H1 (cell line): ENCODE results near the gene ROR1. TPM values are rescaled to one million over a fixed set of nuclear protein-coding genes. Genes with fewer than 3 reads are reported as not detected.

Source experiments
- CBX8 ChIP-seq: fragments of 300-800, 300-1000 bp; sonication (generic); IDR thresholded peaks from 2 replicates; pipeline ENCODE4 v1.7.1; 2016; ENCODE audit warnings: low read depth, low read length, borderline replicate concordance
- CTBP2 ChIP-seq: IDR thresholded peaks from 2 replicates; pipeline ENCODE4 v1.7.0; 2011; ENCODE audit warnings: borderline replicate concordance, mild to moderate bottlenecking, moderate library complexity, mixed read lengths, low read length; ENCODE audit not compliant: insufficient read depth, insufficient read length
- EGR1 ChIP-seq: IDR thresholded peaks from 2 replicates; pipeline ENCODE4 v1.6.1; 2011; ENCODE audit warnings: low read depth, low read length, borderline replicate concordance
- JUN ChIP-seq: IDR thresholded peaks from 2 replicates; pipeline ENCODE4 v1.6.1; 2011; ENCODE audit warnings: low read depth, mild to moderate bottlenecking, improper control_type of control experiment, low read length
- KDM1A ChIP-seq: fragments of 200-600, 300-600 bp; sonication (generic); IDR thresholded peaks from 2 replicates; pipeline ENCODE4 v1.7.1; 2016; ENCODE audit warnings: mild to moderate bottlenecking, low read length, borderline replicate concordance
- KDM5A ChIP-seq: fragments of 200-600 bp; IDR thresholded peaks from 2 replicates; pipeline ENCODE4 v1.7.1; 2012; ENCODE audit warnings: mild to moderate bottlenecking, low read length, inconsistent platforms, mixed read lengths
- SP4 ChIP-seq: IDR thresholded peaks from 2 replicates; pipeline ENCODE4 v1.6.1; 2012; ENCODE audit warnings: low read length, inconsistent platforms
- TAF1 ChIP-seq: IDR thresholded peaks from 2 replicates; pipeline ENCODE4 v1.6.1; 2011; ENCODE audit warnings: mild to moderate bottlenecking, low read depth, low read length
- TAF7 ChIP-seq: optimal IDR thresholded peaks from 2 replicates; pipeline ENCODE3; 2011; ENCODE audit warnings: low read depth, mild to moderate bottlenecking, inconsistent platforms, low read length, moderate library complexity, borderline replicate concordance
- USF2 ChIP-seq: IDR thresholded peaks from 2 replicates; pipeline ENCODE4 v1.6.1; 2011; ENCODE audit warnings: low read length, improper control_type of control experiment
- polyA plus RNA-seq, 7 experiments: library from polyadenylated mRNA; depleted of rRNA in 3 of 7; stranded (reverse) in 5 of 7; unstranded in 2 of 7; fragments of >200 nt in 5 of 7; fragments of 200-250 nt in 2 of 7; gene quantifications; 1 replicate in 5 of 7; 2 replicates in 1 of 7; 4 replicates in 1 of 7; pipeline versions ENCODE4 v1.2.1 to v1.2.3, GENCODE V29; 2011 to 2013; ENCODE audit warnings: missing spikeins in 2 of 7, mixed read lengths in 2 of 7
- total RNA-seq: library from RNA; stranded (reverse); fragmentation: NEBNext Ultra II Directional; extraction: Animal tissue kit (Norgen Biotek cat#: 25700); gene quantifications from 2 replicates; pipeline ENCODE4 v1.2.1, GENCODE V29; 2021

Gene ROR1
- total and polyA plus RNA-seq, 2 of the 8 experiments (the other 6 are each of a cell fraction or from before 2014, with no cell fraction given): 33.6 to 73.6 TPM

GRCh38 chr1:64055310-64055709, 281.5 kb downstream of the ROR1 start (continued):
- TF ChIP-seq KDM5A: no peak
- TF ChIP-seq CBX8: no peak
- no peak for TF ChIP-seq SP4
- no peak for TF ChIP-seq USF2
- no peak for TF ChIP-seq TAF7
- TF ChIP-seq CTBP2: no peak
- TF ChIP-seq TAF1: no peak
- TF ChIP-seq JUN: no peak
- TF ChIP-seq KDM1A: no peak
- TF ChIP-seq EGR1: no peak
